Measurements from ENCODE around the gene SLC9A6.

Gene SLC9A6

GRCh38 chrX:135985157-135985972 lies at the start of gene SLC9A6:
TSS of gene SLC9A6 (plus strand) at chrX:135985435. CDS start at chrX:135985659, 224 bp downstream.
- DNase-seq, result peak; percentile 70

GRCh38 chrX:135944486-135944885 lies 40.7 kb upstream of the SLC9A6 start:
- DNase-seq, result no peak

GRCh38 chrX:135951291-135951690 lies 33.9 kb upstream of the SLC9A6 start:
- no peak for DNase-seq

- no peak for DNase-seq
Measured at GRCh38 chrX:135973025-135973547, 12.1 kb upstream of the SLC9A6 start.

- peak; percentile 85 for DNase-seq
Measured at GRCh38 chrX:135973548-135974278, 11.5 kb upstream of the SLC9A6 start, which contains the start of gene MMGT1. TSS of gene MMGT1 (minus strand) at chrX:135973988. CDS start at chrX:135973675, 313 bp downstream.

GRCh38 chrX:135974279-135974856 lies 10.9 kb upstream of the SLC9A6 start:
- DNase-seq, result peak; percentile 80

- DNase-seq, result no peak
Measured at GRCh38 chrX:135975421-135975820, 9.8 kb upstream of the SLC9A6 start.

- DNase-seq, result no peak
Measured at GRCh38 chrX:135977611-135978010, 7.6 kb upstream of the SLC9A6 start.

- no peak for DNase-seq
Measured at GRCh38 chrX:135981010-135981409, 4.2 kb upstream of the SLC9A6 start.

GRCh38 chrX:135981668-135982067 lies 3.6 kb upstream of the SLC9A6 start:
- no peak for DNase-seq

- no peak for DNase-seq
Measured at GRCh38 chrX:135982860-135983259, 2.4 kb upstream of the SLC9A6 start.

- DNase-seq, result no peak
Measured at GRCh38 chrX:135984256-135984655, 979 bp upstream of the SLC9A6 start.

- no peak for DNase-seq
Measured at GRCh38 chrX:135984791-135985156, 461 bp upstream of the SLC9A6 start.

GRCh38 chrX:135985973-135986310 lies 707 bp downstream of the SLC9A6 start:
- DNase-seq, result no peak

GRCh38 chrX:135988245-135988644 lies 3.0 kb downstream of the SLC9A6 start:
- DNase-seq, result no peak

- DNase-seq, result no peak
Measured at GRCh38 chrX:136015016-136015415, 29.8 kb downstream of the SLC9A6 start.

- DNase-seq, result no peak
Measured at GRCh38 chrX:136016881-136017280, 31.6 kb downstream of the SLC9A6 start.

- DNase-seq, result no peak
Measured at GRCh38 chrX:136019226-136019625, 34.0 kb downstream of the SLC9A6 start.

- no peak for DNase-seq
Measured at GRCh38 chrX:136021160-136021559, 35.9 kb downstream of the SLC9A6 start.

- no peak for DNase-seq
Measured at GRCh38 chrX:136021903-136022302, 36.7 kb downstream of the SLC9A6 start.

- no peak for DNase-seq
Measured at GRCh38 chrX:136025091-136025490, 39.9 kb downstream of the SLC9A6 start.

GRCh38 chrX:136028383-136028984 lies 43.2 kb downstream of the SLC9A6 start:
- peak; percentile 62 for DNase-seq

GRCh38 chrX:136029766-136030165 lies 44.5 kb downstream of the SLC9A6 start:
- DNase-seq, result no peak

All from CD4-positive, alpha-beta T cell treated with Interleukin-10 for 1 hour (primary cell).